Activated CD4-positive, alpha-beta T cell treated with anti-CD3 and anti-CD28 coated beads for 48 hours (primary cell): ENCODE results near the gene MTARC1.

Source experiments
- DNase-seq: peaks from one replicate; pipeline ENCODE4 v3.0.0-alpha.2; 2020

Gene MTARC1

GRCh38 chr1:220807726-220808125 is 21.0 kb downstream of the MTARC1 start:
- DNase-seq, result no peak

DNA sequence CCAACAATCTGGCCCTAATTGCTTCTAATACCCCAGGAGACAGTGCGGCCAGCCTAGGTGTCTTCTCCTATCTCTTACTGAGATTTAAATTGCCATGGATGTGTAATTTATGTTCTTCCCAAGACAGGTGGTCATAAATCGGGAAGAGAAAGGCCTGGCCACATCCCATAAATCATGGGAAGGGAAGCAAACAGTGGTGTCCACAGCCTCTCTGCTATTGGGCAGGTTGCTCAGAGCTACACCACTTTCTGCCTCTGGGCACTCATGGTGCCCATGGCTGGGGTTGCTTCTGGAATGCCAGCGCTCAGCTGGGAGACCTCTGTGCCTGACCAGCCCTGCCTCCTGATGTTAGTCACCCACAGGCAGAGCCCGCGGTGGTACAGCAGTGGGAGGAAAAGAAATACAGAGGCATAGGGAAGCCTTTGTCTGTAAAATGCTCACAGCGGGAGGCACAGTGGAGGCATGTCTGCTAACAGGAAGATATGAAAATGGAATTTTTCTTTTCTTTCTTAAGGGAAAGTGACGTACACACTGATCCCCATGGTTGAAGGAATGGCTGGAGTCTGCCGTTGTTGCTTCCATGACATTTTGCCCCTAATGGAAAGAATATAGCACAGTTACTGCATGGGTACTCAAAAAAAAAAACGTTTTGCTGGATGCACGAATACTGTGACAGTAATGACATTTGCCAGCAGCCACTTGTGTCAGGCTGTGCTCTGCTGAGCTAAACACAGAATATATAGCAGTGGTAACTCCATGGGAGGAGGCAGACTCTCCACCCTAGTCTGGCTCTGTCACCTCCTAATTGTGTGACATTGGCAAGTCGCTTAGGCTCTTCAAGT is 21.9 kb downstream of the MTARC1 start:
- DNase-seq, result no peak

GRCh38 chr1:220809187-220809550 is 22.5 kb downstream of the MTARC1 start:
- DNase-seq, result no peak

DNA sequence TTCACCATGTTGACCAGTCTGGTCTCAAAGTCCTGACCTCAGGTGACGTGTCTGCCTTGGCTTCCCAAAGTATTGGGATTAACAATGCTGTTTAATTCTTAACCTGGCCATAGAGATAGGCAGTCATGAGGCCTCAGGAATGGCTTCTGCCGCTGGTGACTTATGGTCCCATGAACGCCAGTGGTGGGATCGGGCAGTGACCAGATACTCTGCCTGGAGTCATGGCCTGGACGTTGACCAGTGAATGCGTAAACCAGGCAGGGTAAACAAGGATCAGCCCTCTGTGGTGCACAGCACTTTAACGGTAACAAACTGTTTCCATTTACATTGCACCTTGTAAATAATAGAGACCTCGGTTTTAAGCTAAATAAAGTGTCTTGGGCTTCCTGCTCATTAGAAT is 23.0 kb downstream of the MTARC1 start:
- no peak for DNase-seq

DNA sequence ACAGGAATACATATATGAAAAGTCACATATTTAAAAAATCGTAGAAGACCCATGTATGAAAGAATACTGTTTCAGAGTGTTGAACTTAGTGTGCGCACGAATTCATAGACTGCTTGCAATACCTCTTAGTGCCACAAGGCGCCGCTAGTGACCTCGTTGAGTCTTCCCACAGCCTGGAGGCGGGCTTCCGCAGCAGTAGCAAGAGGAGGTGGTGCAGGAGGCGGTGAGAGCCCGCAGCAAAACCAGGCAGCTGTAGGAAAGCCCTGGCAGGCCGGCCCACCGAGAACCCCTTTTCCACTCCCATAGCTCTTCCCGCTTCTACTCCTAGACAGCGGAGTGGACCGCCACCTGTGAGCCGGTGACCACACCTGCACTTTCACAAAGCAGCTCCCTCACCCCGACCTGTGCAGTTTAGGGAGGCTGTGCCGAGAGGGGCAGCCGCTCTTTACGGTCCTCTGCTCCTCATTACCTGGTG is 23.5 kb downstream of the MTARC1 start:
- DNase-seq, result peak; percentile 80

GRCh38 chr1:220810963-220811362 is 24.2 kb downstream of the MTARC1 start:
- no peak for DNase-seq

GRCh38 chr1:220811695-220812094 is 25.0 kb downstream of the MTARC1 start:
- no peak for DNase-seq

DNA sequence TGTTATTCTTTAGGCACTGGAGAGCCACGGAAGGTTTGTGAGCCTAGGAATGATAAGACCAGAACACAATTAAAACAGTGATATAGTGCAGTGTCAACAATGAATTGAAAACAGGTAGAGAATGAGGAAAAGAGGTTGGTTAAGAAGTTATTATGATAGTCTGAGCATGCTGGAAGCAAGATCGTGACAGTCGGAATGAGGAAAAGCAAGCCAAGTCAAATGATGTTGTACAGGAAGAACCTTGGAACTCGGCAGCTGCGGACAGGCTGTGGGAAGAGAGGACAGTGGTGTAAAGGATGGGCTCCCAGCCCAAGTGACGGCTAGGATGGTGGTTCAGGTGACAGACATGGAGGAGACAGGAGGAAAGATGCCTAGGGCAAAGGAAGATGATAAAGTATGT is 25.6 kb downstream of the MTARC1 start:
- no peak for DNase-seq

GRCh38 chr1:220813013-220813412 is 26.3 kb downstream of the MTARC1 start:
- DNase-seq, result peak; percentile 12

DNA sequence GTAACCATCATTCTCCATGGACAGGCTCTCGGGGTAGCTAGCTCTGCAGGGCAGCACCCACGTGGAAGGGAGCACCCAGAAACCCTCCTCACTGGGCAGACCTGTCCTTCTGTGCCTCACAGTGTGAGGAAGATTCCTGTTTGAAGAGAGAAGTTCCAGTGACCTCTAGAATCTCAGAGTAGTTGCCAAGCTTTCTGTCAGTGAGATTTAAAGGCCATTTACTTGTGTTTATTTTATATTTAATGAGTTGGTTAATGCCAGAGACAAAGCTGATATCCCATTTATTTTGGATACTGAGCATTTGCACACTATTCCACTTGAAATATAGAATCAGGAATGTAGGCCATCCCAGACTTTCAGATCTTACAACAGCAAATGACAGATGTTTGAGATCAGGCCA is 28.7 kb downstream of the MTARC1 start:
- DNase-seq, result no peak

GRCh38 chr1:220817907-220818306 is 31.2 kb downstream of the MTARC1 start:
- no peak for DNase-seq

GRCh38 chr1:220818421-220819173 is 31.9 kb downstream of the MTARC1 start:
- no peak for DNase-seq

DNA sequence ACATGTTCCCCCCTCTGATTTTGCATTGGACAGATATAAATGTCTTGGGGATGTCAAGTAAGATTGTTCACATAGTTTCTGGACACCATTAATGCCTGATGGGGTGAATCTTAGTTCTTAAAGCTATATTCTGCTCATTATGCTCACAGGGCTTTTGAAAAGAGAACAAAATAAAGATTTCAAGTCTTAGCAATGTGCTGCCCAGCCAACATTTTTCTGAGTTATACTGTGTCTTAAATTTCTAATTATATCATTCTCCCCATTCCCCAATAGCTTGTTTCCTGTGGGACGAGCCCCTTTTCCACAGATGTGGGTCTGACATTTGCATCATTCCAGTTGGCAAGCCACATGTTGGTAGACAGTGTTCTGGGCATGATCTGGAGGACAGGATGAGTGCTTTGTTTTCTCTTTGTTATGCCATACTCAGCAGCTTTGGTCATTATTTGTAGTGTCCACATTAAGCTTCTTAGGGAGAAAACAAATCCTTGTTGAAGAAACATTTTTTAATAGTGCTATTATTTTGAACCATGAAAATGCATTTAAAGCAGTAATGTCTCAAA is 32.8 kb downstream of the MTARC1 start:
- DNase-seq, result no peak

DNA sequence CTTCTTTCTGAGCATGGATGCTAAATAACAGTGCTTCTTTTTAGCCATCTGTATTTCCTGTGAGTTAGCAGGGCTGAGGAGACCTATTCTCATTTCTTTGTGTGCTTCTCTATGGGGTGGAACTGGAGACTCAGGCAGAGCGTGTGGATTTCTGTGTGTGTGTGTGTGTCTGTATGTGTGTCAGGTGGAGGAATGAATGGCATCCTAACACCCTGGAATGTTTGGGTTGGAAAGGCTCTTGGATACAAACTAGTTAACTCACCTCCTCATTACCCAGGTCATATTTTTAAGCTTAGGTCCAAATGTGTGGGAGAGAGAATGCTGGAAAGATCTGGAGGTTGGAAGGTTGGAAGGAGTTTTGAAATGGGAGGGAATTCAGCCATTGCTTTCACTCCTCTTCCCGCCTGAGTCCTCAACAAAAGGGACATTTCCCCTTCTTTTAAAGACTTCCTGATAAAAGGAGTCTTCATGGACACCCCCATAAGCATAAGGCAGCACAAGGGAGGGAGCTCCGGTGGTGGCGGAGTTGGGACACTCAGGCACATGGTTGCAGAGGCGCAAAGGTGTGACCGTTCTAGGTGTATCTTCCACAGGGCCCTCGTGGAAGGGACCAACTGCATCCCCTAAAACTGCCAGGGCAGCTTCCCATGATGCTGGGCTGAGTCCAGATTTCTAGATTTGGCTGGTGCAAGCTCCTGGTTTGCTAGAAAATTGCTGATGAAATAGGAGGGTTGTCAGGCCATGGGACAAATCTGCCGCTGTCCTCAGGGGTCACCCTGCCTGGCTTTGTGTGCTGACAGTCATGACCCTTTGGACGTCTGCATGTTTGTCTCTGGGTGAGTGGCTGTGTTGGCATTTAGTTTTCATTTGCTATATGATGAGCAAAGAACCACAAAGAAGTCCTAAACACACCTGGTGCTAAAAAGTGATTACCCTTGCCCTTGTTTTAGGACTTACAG is 37.6 kb downstream of the MTARC1 start:
- no peak for DNase-seq

DNA sequence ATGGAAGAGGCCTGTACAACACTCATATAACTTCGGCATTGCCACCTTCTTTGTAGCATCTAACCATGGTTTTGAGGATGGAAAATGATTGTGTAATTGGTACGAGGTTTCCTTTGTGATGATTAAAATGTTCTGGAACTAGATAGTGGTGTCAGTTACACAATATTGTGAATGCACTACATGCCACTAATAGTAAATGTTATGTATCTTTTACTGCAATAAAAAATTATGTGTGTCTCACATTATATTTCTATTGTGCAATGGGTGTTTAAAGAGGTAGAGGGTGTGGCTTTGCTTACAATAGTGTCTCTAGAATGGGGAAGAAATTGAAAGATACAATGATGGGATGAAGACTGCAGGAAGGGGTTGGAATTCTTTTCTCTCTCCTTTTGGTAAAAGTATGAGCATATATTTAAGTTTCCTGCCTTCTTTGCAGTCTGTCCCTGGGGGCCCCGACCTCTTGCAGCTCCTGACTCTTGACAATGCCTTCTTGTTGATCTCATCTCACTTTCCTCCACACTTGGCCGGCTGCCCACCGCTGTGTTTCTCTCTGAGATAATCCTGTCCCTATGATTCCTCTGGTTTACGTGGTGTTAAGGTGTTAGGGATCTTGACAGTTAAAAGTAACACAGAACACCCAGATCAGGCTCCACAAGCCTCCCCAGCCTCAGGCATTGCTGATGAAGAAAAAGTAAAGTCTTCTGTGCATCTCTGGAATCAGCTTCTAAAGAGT is 39.3 kb downstream of the MTARC1 start:
- no peak for DNase-seq

- DNase-seq, result no peak
Observed at GRCh38 chr1:220826729-220827128, 40.0 kb downstream of the MTARC1 start.

DNA sequence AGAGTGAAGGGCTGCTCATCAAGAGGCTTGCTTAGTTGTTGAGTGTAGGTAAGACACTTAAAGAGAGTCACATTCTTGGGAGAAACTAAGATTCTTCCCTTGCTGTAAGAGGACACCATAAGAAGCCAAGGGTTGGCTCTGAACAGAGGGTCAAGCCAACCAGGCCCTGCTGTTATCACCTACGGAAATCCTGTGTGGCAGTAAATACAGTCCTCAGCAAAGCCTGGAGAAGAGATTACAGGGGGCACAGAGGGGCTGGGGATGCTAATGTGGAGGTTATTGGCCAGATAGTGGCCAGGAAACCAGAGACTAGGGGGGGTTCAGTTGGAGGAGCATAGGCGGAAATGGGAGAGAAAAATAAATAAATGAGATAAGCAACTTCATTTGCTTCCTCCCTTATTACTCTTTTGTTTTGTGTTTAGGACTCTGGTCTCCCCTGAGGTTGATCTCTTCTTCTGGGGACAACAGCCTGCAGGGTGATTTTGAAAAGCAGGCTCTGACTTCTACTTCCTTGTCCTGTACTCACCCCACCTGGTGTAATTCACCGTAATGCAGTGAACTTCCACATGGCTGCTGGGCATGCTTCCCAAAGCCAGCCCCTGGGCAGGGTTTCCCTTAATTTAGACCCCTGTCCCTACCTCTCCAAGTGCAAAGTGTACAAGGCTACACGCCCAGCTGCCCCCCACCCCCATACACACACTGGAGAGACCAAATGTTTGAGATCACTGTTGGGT is 40.9 kb downstream of the MTARC1 start:
- no peak for DNase-seq

DNA sequence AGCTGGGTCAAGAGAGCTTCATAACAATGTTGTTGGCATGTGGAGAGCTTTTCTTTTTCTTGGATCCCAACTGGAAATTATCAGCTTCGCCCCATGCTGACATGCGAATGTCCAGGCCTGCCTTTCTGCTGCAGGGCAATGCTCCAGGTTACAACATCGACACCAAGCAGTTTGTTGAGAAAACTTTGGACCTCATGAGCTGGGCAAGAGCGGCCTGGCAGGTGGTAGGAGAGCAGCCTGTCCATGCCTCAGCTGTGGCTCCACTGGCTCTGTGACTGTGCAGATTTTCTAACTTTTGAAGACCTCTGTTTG is 41.4 kb downstream of the MTARC1 start:
- DNase-seq, result no peak

- DNase-seq, result no peak
Observed at GRCh38 chr1:220828950-220829586, 42.4 kb downstream of the MTARC1 start.

GRCh38 chr1:220833436-220833835 is 46.7 kb downstream of the MTARC1 start:
- no peak for DNase-seq
